K562 (cell line): ENCODE results near the gene NUP98.

ENCODE experiments used
- CTCF ChIP-seq, 3 experiments: IDR thresholded peaks in 2 of 3; conservative IDR thresholded peaks in 1 of 3; 2 replicates each; pipeline ENCODE4 v1.5.1; 2011 to 2012; ENCODE audit warnings: low read length in 3 of 3, mild to moderate bottlenecking in 3 of 3, control low read depth in 2 of 3, improper control_type of control experiment in 1 of 3, inconsistent platforms in 1 of 3, low read depth in 1 of 3, mixed read lengths in 1 of 3, moderate library complexity in 1 of 3; ENCODE audit not compliant: insufficient read depth in 2 of 3
- GABPB2 ChIP-seq: fragments of 250-450 bp; sonication (Bioruptor Pico); conservative IDR thresholded peaks from 2 replicates; pipeline ENCODE4 v1.5.1; 2021; ENCODE audit warnings: mild to moderate bottlenecking
- HMGXB4 ChIP-seq: sonication (generic); formaldehyde crosslinking; IDR thresholded peaks from 2 replicates; pipeline ENCODE4 v1.8.1; 2023; ENCODE audit warnings: mild to moderate bottlenecking, missing genetic modification reagents
- MYC ChIP-seq, 2 experiments: fragments of 250-450 bp in 1 of 2; sonication (Bioruptor Pico) in 1 of 2; IDR thresholded peaks; 2 replicates each; pipeline versions ENCODE4 v1.5.1 to v1.6.1; 2012 to 2021; ENCODE audit warnings: low read depth in 2 of 2, borderline replicate concordance in 1 of 2, improper control_type of control experiment in 1 of 2, low read length in 1 of 2, mild to moderate bottlenecking in 1 of 2, moderate library complexity in 1 of 2
- POLR2AphosphoS2 ChIP-seq: IDR thresholded peaks from 2 replicates; pipeline ENCODE4 v1.6.1; 2012; ENCODE audit warnings: low read length, improper control_type of control experiment
- REST ChIP-seq, 2 experiments: fragments of 450-650 bp; formaldehyde crosslinking in 1 of 2; IDR thresholded peaks; 2 replicates each; pipeline versions ENCODE4 v1.4.0 to v1.6.1; 2014 to 2020; ENCODE audit warnings: mild to moderate bottlenecking in 2 of 2, borderline replicate concordance in 1 of 2, low read depth in 1 of 2
- THAP7 ChIP-seq: fragments of 250-450 bp; sonication (Bioruptor Pico); IDR thresholded peaks from 2 replicates; pipeline ENCODE4 v1.5.0; 2021

- no peak for TF ChIP-seq CTCF (IDR thresholded peaks at IDR 0.05 in 2 of 3, conservative IDR thresholded peaks at IDR 0.05 in 1 of 3; ENCODE audit: insufficient read depth in 2 of 3, low read depth in 1 of 3, low read length in 3 of 3)
- no peak for TF ChIP-seq POLR2AphosphoS2
- no peak for TF ChIP-seq REST (IDR thresholded peaks at IDR 0.05; ENCODE audit: borderline replicate concordance)
- no peak for TF ChIP-seq REST (CRISPR knock-in tag; IDR thresholded peaks at IDR 0.05; ENCODE audit: low read depth)
- TF ChIP-seq GABPB2 (CRISPR knock-in tag), result no peak
- no peak for TF ChIP-seq MYC (IDR thresholded peaks at IDR 0.05; ENCODE audit: low read depth, low read length)
- no peak for TF ChIP-seq MYC (CRISPR knock-in tag; IDR thresholded peaks at IDR 0.05; ENCODE audit: borderline replicate concordance, low read depth)
- TF ChIP-seq HMGXB4 (CRISPR knock-in tag), result no peak
- TF ChIP-seq THAP7 (CRISPR knock-in tag), result no peak
Observed at GRCh38 chr11:3639841-3640240, 157.5 kb downstream of the NUP98 start.
